ENCODE measurements around the gene CEP250. TPM values are rescaled to one million over a fixed set of nuclear protein-coding genes. Genes with fewer than 3 reads are reported as not detected.

The CEP250 gene
- total RNA-seq, 1 donor from 2014 or later: 55.4 TPM

- Mint-ChIP-seq H3K36me3 (peaks cover 29% of the 10 kb centered on the region), H3K27ac (peak overlapping the region; percentile 83)
- H3K4me1 ChIP-seq: peaks cover 4% of the 10 kb centered on the region
Observed at GRCh38 chr20:35467339-35468224, 12.2 kb downstream of the CEP250 start.

GRCh38 chr20:35468671-35469334, 13.4 kb downstream of the CEP250 start:
- Mint-ChIP-seq H3K4me1 (peaks cover 16% of the 10 kb centered on the region), H3K4me3 (no peak overlapping the region), H3K27me3 (ENCODE audit: insufficient read depth, low read depth) (no peaks in the 10 kb centered on the region), H3K36me3 (peaks cover 33% of the 10 kb centered on the region), H3K9me3 (no peaks in the 10 kb centered on the region), H3K27ac (no peak overlapping the region)
- H3K27ac ChIP-seq: no peak overlapping the region
- no peaks in the 10 kb centered on the region for H3K27me3 ChIP-seq
- H4K20me1 ChIP-seq (ENCODE audit: low read depth): peaks cover 10% of the 10 kb centered on the region
- H3K4me2 ChIP-seq: no peak overlapping the region
- no peaks in the 10 kb centered on the region for H3F3A ChIP-seq (ENCODE audit: low read depth)
- H3K4me1 ChIP-seq: peaks cover 4% of the 10 kb centered on the region
- peaks cover 6% of the 10 kb centered on the region for H3K79me2 ChIP-seq (ENCODE audit: low read depth)
- H3K4me3 ChIP-seq: no peak overlapping the region
- H2AFZ ChIP-seq (replicated peaks): no peak overlapping the region
- TF ChIP-seq CTCF (IDR thresholded peaks at IDR 0.05): no peak
- no peak for TF ChIP-seq EZH2 (IDR thresholded peaks at IDR 0.05)
- TF ChIP-seq EZH2phosphoT487 (IDR thresholded peaks at IDR 0.05): no peak
- peaks cover 15% of the 10 kb centered on the region for H3K36me3 ChIP-seq
- H3K9me3 ChIP-seq (ENCODE audit: low read depth): no peaks in the 10 kb centered on the region
- DNase-seq (ENCODE audit: low spot score): no peak
- H3K9ac ChIP-seq: no peak overlapping the region

More at GRCh38 chr20:35467339-35468224, 12.2 kb downstream of the CEP250 start:
- no peaks in the 10 kb centered on the region for H3K9me3 Mint-ChIP-seq
- no peak overlapping the region for H3K4me3 Mint-ChIP-seq
- Histone ChIP-seq H3K9ac (no peak overlapping the region), H3K36me3 (peaks cover 15% of the 10 kb centered on the region), H3K4me2 (peak overlapping the region; percentile 35), H3K79me2 (ENCODE audit: low read depth) (peaks cover 6% of the 10 kb centered on the region), H3K4me3 (no peak overlapping the region), H4K20me1 (ENCODE audit: low read depth) (peaks cover 14% of the 10 kb centered on the region), H2AFZ (replicated peaks) (no peak overlapping the region), H3K9me3 (ENCODE audit: low read depth) (no peaks in the 10 kb centered on the region), H3F3A (ENCODE audit: low read depth) (peaks cover 10% of the 10 kb centered on the region), H3K27me3 (no peaks in the 10 kb centered on the region), H3K27ac (no peak overlapping the region)
- DNase-seq (ENCODE audit: low spot score): peak; percentile 41
- TF ChIP-seq EZH2phosphoT487 (IDR thresholded peaks at IDR 0.05) (no peak), EZH2 (IDR thresholded peaks at IDR 0.05) (no peak), CTCF (IDR thresholded peaks at IDR 0.05) (no peak)
- H3K27me3 Mint-ChIP-seq (ENCODE audit: insufficient read depth, low read depth): no peaks in the 10 kb centered on the region
- peaks cover 16% of the 10 kb centered on the region for H3K4me1 Mint-ChIP-seq

- TF ChIP-seq EZH2phosphoT487 (IDR thresholded peaks at IDR 0.05) (no peak), EZH2 (IDR thresholded peaks at IDR 0.05) (no peak), CTCF (IDR thresholded peaks at IDR 0.05) (no peak)
Observed at GRCh38 chr20:35472209-35472608, 16.8 kb downstream of the CEP250 start.

More at GRCh38 chr20:35472209-35472608, 16.8 kb downstream of the CEP250 start:
- peaks cover 10% of the 10 kb centered on the region for H3K4me1 Mint-ChIP-seq
- no peaks in the 10 kb centered on the region for H3F3A ChIP-seq (ENCODE audit: low read depth)
- no peaks in the 10 kb centered on the region for H3K9me3 Mint-ChIP-seq
- peaks cover 2% of the 10 kb centered on the region for H4K20me1 ChIP-seq (ENCODE audit: low read depth)
- H3K4me2 ChIP-seq: no peak overlapping the region
- no peak overlapping the region for H2AFZ ChIP-seq (replicated peaks)
- no peak overlapping the region for H3K4me3 Mint-ChIP-seq
- no peak overlapping the region for H3K27ac ChIP-seq
- H3K4me3 ChIP-seq: no peak overlapping the region
- H3K36me3 Mint-ChIP-seq: peaks cover 20% of the 10 kb centered on the region
- peaks cover 3% of the 10 kb centered on the region for H3K4me1 ChIP-seq
- H3K27ac Mint-ChIP-seq: no peak overlapping the region
- H3K27me3 Mint-ChIP-seq (ENCODE audit: insufficient read depth, low read depth): no peaks in the 10 kb centered on the region
- H3K27me3 ChIP-seq: no peaks in the 10 kb centered on the region
- H3K9me3 ChIP-seq (ENCODE audit: low read depth): no peaks in the 10 kb centered on the region
- H3K79me2 ChIP-seq (ENCODE audit: low read depth): no peaks in the 10 kb centered on the region
- no peak overlapping the region for H3K9ac ChIP-seq
- DNase-seq (ENCODE audit: low spot score): no peak
- H3K36me3 ChIP-seq: peaks cover 12% of the 10 kb centered on the region

Data from neural progenitor cell (in vitro differentiated cells).